Embryonic facial prominence (tissue), 1 donor: ENCODE data around the gene COL6A3.

Experiments used
- DNase-seq: peaks from one replicate; pipeline ENCODE4 v3.0.0-alpha.2; 2016; ENCODE audit errors: extremely low spot score

Gene COL6A3

GRCh38 chr2:237350070-237350469, 63.9 kb downstream of the COL6A3 start:
- DNase-seq, result no peak

- DNase-seq, result no peak
These were observed 65.6 kb downstream of the COL6A3 start for GRCh38 chr2:237348281-237348865.

- no peak for DNase-seq
These were observed 67.9 kb downstream of the COL6A3 start for GRCh38 chr2:237345891-237346640.

GRCh38 chr2:237345411-237345810, 68.6 kb downstream of the COL6A3 start:
- no peak for DNase-seq

GRCh38 chr2:237344942-237345341, 69.0 kb downstream of the COL6A3 start:
- no peak for DNase-seq

GRCh38 chr2:237343993-237344392, 70.0 kb downstream of the COL6A3 start:
- no peak for DNase-seq

- no peak for DNase-seq
These were observed 72.1 kb downstream of the COL6A3 start for GRCh38 chr2:237341872-237342271.

- no peak for DNase-seq
These were observed 76.4 kb downstream of the COL6A3 start for GRCh38 chr2:237337586-237337985.

- no peak for DNase-seq
These were observed 77.8 kb downstream of the COL6A3 start for GRCh38 chr2:237336131-237336530.

- DNase-seq, result no peak
These were observed 80.2 kb downstream of the COL6A3 start for GRCh38 chr2:237333748-237334147.

GRCh38 chr2:237330541-237330940, 83.4 kb downstream of the COL6A3 start:
- no peak for DNase-seq

- DNase-seq, result no peak
These were observed 86.6 kb downstream of the COL6A3 start for GRCh38 chr2:237327175-237327950.

- DNase-seq, result no peak
These were observed 87.4 kb downstream of the COL6A3 start for GRCh38 chr2:237326266-237327171.

GRCh38 chr2:237324837-237325236, 89.1 kb downstream of the COL6A3 start:
- no peak for DNase-seq

GRCh38 chr2:237324405-237324831, 89.5 kb downstream of the COL6A3 start:
- peak; percentile 18 for DNase-seq

GRCh38 chr2:237323656-237324055, 90.3 kb downstream of the COL6A3 start:
- no peak for DNase-seq

- DNase-seq, result no peak
These were observed 91.4 kb downstream of the COL6A3 start for GRCh38 chr2:237322564-237322963.

GRCh38 chr2:237321746-237322145, 92.2 kb downstream of the COL6A3 start:
- DNase-seq, result no peak

GRCh38 chr2:237320801-237321560, 93.0 kb downstream of the COL6A3 start:
- DNase-seq, result no peak

- DNase-seq, result no peak
These were observed 94.1 kb downstream of the COL6A3 start for GRCh38 chr2:237319887-237320286.
